VCaP (cell line): ENCODE measurements around the gene AZU1.
A peak's percentile ranks its signal among the peaks of the same experiment; 100 is the strongest.
"Not testable (repeated sequence)": the region's sequence is repeated elsewhere in the genome, so short reads cannot be mapped to it uniquely, and the experiment has no call there.

Experiments used
- H3K27ac ChIP-seq: fragments of 450-650 bp; 2 replicates; pipeline ENCODE4 v1.5.1; 2017
- CTCF ChIP-seq: fragments of 450-650 bp; conservative IDR thresholded peaks from 2 replicates; pipeline ENCODE4 v1.5.1; 2017; ENCODE audit warnings: mild to moderate bottlenecking, moderate library complexity

Gene AZU1

DNA sequence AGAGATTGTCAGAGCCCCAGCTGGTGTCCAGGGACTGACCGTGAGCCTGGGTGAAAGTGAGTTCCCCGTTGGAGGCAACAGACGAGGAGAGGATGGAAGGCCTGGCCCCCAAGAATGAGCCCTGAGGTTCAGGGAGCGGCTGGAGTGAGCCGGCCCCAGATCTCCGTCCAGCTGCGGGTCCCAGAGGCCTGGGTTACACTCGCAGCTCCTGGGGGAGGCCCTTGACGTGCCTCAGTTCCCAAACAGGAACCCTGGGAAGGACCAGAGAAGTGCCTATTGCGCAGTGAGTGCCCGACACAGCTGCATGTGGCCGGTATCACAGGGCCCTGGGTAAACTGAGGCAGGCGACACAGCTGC is 23.3 kb downstream of the AZU1 start:
- peak overlapping the region; percentile 30 for H3K27ac ChIP-seq
- TF ChIP-seq CTCF: no peak

DNA sequence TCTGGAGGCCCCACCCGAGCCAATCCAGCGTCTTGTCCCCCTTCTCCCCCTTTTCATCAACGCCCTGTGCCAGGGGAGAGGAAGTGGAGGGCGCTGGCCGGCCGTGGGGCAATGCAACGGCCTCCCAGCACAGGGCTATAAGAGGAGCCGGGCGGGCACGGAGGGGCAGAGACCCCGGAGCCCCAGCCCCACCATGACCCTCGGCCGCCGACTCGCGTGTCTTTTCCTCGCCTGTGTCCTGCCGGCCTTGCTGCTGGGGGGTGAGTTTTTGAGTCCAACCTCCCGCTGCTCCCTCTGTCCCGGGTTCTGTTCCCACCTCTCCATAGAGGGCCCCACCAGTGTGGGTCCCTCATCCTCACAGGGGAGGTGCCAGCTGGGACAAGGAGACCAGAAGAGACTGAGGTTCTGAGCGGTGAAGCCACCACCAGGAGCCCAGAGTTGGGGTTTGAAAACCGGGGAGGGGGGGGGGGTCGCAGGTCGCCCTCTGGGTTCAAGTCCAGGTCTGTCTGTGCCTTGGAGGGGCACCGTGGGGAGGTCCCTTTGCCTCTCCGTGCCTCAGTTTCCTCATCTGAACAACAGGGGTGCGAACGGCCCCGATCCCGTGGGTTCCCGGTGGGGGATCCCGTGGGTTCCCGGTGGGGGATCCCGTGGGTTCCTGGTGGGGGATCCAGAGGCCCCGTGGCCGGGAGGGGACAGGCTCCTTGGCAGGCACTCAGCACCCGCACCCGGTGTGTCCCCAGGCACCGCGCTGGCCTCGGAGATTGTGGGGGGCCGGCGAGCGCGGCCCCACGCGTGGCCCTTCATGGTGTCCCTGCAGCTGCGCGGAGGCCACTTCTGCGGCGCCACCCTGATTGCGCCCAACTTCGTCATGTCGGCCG is 24.7 kb downstream of the AZU1 start, which contains the start of gene ELANE:
Gene ELANE (plus strand): TSS at position 168 of the 878 bp plus-strand sequence. CDS start 26 bp downstream, at position 194.
- TF ChIP-seq CTCF: no peak
- H3K27ac ChIP-seq: no peak within 1 kb of the TSS

DNA sequence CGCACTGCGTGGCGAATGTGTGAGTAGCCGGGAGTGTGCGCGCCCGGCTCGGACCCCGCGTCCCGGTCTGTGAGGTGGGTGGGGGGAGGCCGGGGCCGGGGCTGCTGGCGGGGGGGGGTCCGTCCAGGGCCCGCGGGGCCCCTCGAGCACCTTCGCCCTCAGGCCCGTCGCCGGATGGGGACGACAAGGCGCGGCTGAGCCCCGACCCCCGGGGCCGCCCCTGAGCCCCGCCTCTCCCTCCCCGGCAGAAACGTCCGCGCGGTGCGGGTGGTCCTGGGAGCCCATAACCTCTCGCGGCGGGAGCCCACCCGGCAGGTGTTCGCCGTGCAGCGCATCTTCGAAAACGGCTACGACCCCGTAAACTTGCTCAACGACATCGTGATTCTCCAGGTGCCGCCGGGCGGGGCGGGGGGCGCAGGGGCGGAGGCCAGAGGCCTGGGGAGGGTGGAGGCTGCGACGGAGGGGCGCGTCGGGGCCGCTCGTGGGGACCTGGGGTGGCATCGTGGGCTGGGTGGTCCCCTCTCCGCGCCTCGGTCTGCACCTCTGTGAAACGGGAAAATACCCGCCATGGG is 25.5 kb downstream of the AZU1 start:
- TF ChIP-seq CTCF: no peak

GRCh38 chr19:853614-854220 is 26.1 kb downstream of the AZU1 start:
- not testable (repeated sequence) for H3K27ac ChIP-seq

More for the DNA sequence above, 25.5 kb downstream of the AZU1 start:
- no peak overlapping the region for H3K27ac ChIP-seq

GRCh38 chr19:854549-854948 is 26.9 kb downstream of the AZU1 start:
- H3K27ac ChIP-seq: no peak overlapping the region
- TF ChIP-seq CTCF: no peak

GRCh38 chr19:855142-855541 is 27.5 kb downstream of the AZU1 start:
- H3K27ac ChIP-seq: no peak overlapping the region
- no peak for TF ChIP-seq CTCF

DNA sequence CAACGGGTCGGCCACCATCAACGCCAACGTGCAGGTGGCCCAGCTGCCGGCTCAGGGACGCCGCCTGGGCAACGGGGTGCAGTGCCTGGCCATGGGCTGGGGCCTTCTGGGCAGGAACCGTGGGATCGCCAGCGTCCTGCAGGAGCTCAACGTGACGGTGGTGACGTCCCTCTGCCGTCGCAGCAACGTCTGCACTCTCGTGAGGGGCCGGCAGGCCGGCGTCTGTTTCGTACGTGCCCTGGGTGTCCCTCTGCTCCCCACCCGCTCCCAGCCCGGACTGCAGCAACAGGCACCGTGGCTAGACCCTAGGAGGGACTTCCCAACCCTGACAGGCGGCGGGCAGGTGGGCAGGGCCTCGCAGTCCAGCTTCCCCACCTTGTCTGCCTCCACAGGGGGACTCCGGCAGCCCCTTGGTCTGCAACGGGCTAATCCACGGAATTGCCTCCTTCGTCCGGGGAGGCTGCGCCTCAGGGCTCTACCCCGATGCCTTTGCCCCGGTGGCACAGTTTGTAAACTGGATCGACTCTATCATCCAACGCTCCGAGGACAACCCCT is 28.0 kb downstream of the AZU1 start:
- no peak overlapping the region for H3K27ac ChIP-seq
- no peak for TF ChIP-seq CTCF
